ENCODE data around the gene IGSF6.

DNA sequence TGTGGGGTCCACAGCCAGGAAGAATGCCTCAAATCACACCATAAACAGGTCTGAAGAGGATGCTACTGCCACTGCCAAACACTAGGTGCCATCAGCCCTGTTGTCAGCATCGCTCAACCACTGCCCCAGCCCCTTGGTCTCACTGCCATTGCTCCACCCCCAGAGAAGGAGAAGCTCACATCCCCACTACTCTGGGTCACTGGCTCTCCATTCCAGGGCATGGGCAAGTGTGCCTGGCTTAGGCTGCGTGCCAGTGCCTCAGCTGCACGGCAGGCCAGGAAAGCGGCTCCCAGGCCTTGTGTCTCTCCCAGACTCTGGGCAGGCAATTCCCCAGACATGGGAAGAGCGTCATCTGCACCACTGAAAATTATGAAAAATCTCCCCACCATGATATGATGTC is 1.2 kb upstream of the IGSF6 start:
- no peak for TF ChIP-seq EZH2 (IDR thresholded peaks at IDR 0.05; ENCODE audit: insufficient read depth, poor library complexity, severe bottlenecking)
- TF ChIP-seq EZH2phosphoT487 (IDR thresholded peaks at IDR 0.05; ENCODE audit: insufficient read depth, low read depth), result no peak
